ENCODE measurements around the gene VPS9D1.

Gene VPS9D1

GRCh38 chr16:89744813-89745212 lies 24.1 kb upstream of the VPS9D1 start:
- Histone ChIP-seq H3K4me3 (ENCODE audit: insufficient read depth, low read depth, low read length) (no peak overlapping the region), H3K9me3 (ENCODE audit: control insufficient read depth, low read length) (no peaks in the 10 kb centered on the region), H3K4me1 (ENCODE audit: control insufficient read depth, insufficient read depth, low read length) (no peaks in the 10 kb centered on the region), H3K27ac (ENCODE audit: insufficient read depth, low read depth, low read length, poor library complexity, severe bottlenecking) (no peak overlapping the region), H3K27me3 (ENCODE audit: control insufficient read depth, insufficient read depth, low read length, poor library complexity, severe bottlenecking) (no peaks in the 10 kb centered on the region), H3K36me3 (ENCODE audit: control insufficient read depth, insufficient read depth, low read length) (peaks cover 33% of the 10 kb centered on the region)
- 95% methylated on average over 16 of the region's 16 CpGs for WGBS, 2 experiments

GRCh38 chr16:89742948-89743347 lies 22.2 kb upstream of the VPS9D1 start:
- Histone ChIP-seq H3K27me3 (ENCODE audit: control insufficient read depth, insufficient read depth, low read length, poor library complexity, severe bottlenecking) (no peaks in the 10 kb centered on the region), H3K27ac (ENCODE audit: insufficient read depth, low read depth, low read length, poor library complexity, severe bottlenecking) (no peak overlapping the region), H3K9me3 (ENCODE audit: control insufficient read depth, low read length) (no peaks in the 10 kb centered on the region), H3K4me3 (ENCODE audit: insufficient read depth, low read depth, low read length) (no peak overlapping the region), H3K36me3 (ENCODE audit: control insufficient read depth, insufficient read depth, low read length) (peaks cover 48% of the 10 kb centered on the region), H3K4me1 (ENCODE audit: control insufficient read depth, insufficient read depth, low read length) (no peaks in the 10 kb centered on the region)
- WGBS, 2 experiments: 95 to 99% methylated on average over 4 of the region's 4 CpGs

- no peaks in the 10 kb centered on the region for H3K9me3 ChIP-seq (ENCODE audit: control insufficient read depth, low read length)
- H3K4me3 ChIP-seq (ENCODE audit: insufficient read depth, low read depth, low read length): no peak overlapping the region
- H3K27ac ChIP-seq (ENCODE audit: insufficient read depth, low read depth, low read length, poor library complexity, severe bottlenecking): no peak overlapping the region
- no peaks in the 10 kb centered on the region for H3K27me3 ChIP-seq (ENCODE audit: control insufficient read depth, insufficient read depth, low read length, poor library complexity, severe bottlenecking)
- 92 to 95% methylated on average over 11 of the region's 11 CpGs for WGBS, 2 experiments
- peaks cover 53% of the 10 kb centered on the region for H3K36me3 ChIP-seq (ENCODE audit: control insufficient read depth, insufficient read depth, low read length)
- H3K4me1 ChIP-seq (ENCODE audit: control insufficient read depth, insufficient read depth, low read length): no peaks in the 10 kb centered on the region
Observed at GRCh38 chr16:89741342-89742014, 20.8 kb upstream of the VPS9D1 start.

GRCh38 chr16:89739383-89739782 lies 18.7 kb upstream of the VPS9D1 start:
- Histone ChIP-seq H3K27ac (ENCODE audit: insufficient read depth, low read depth, low read length, poor library complexity, severe bottlenecking) (no peak overlapping the region), H3K36me3 (ENCODE audit: control insufficient read depth, insufficient read depth, low read length) (peaks cover 60% of the 10 kb centered on the region), H3K27me3 (ENCODE audit: control insufficient read depth, insufficient read depth, low read length, poor library complexity, severe bottlenecking) (no peaks in the 10 kb centered on the region), H3K4me1 (ENCODE audit: control insufficient read depth, insufficient read depth, low read length) (no peaks in the 10 kb centered on the region), H3K9me3 (ENCODE audit: control insufficient read depth, low read length) (no peaks in the 10 kb centered on the region), H3K4me3 (ENCODE audit: insufficient read depth, low read depth, low read length) (no peak overlapping the region)
- WGBS, 2 experiments: 94 to 96% methylated on average over 9 of the region's 9 CpGs

- Histone ChIP-seq H3K4me1 (ENCODE audit: control insufficient read depth, insufficient read depth, low read length) (no peaks in the 10 kb centered on the region), H3K36me3 (ENCODE audit: control insufficient read depth, insufficient read depth, low read length) (peaks cover 67% of the 10 kb centered on the region), H3K9me3 (ENCODE audit: control insufficient read depth, low read length) (no peaks in the 10 kb centered on the region), H3K27me3 (ENCODE audit: control insufficient read depth, insufficient read depth, low read length, poor library complexity, severe bottlenecking) (no peaks in the 10 kb centered on the region), H3K27ac (ENCODE audit: insufficient read depth, low read depth, low read length, poor library complexity, severe bottlenecking) (no peak overlapping the region), H3K4me3 (ENCODE audit: insufficient read depth, low read depth, low read length) (no peak overlapping the region)
- 93 to 94% methylated on average over 20 of the region's 20 CpGs for WGBS, 2 experiments
Observed at GRCh38 chr16:89738538-89739317, 18.0 kb upstream of the VPS9D1 start.

GRCh38 chr16:89738072-89738377 lies 17.3 kb upstream of the VPS9D1 start:
- H3K27ac ChIP-seq (ENCODE audit: insufficient read depth, low read depth, low read length, poor library complexity, severe bottlenecking): no peak overlapping the region
- no peaks in the 10 kb centered on the region for H3K9me3 ChIP-seq (ENCODE audit: control insufficient read depth, low read length)
- H3K36me3 ChIP-seq (ENCODE audit: control insufficient read depth, insufficient read depth, low read length): peaks cover 73% of the 10 kb centered on the region
- H3K4me3 ChIP-seq (ENCODE audit: insufficient read depth, low read depth, low read length): no peak overlapping the region
- 96 to 97% methylated on average over 14 of the region's 14 CpGs for WGBS, 2 experiments
- no peaks in the 10 kb centered on the region for H3K4me1 ChIP-seq (ENCODE audit: control insufficient read depth, insufficient read depth, low read length)
- no peaks in the 10 kb centered on the region for H3K27me3 ChIP-seq (ENCODE audit: control insufficient read depth, insufficient read depth, low read length, poor library complexity, severe bottlenecking)

GRCh38 chr16:89737341-89738071 lies 16.8 kb upstream of the VPS9D1 start:
- H3K4me3 ChIP-seq (ENCODE audit: insufficient read depth, low read depth, low read length): no peak overlapping the region
- no peaks in the 10 kb centered on the region for H3K4me1 ChIP-seq (ENCODE audit: control insufficient read depth, insufficient read depth, low read length)
- H3K27me3 ChIP-seq (ENCODE audit: control insufficient read depth, insufficient read depth, low read length, poor library complexity, severe bottlenecking): no peaks in the 10 kb centered on the region
- WGBS, 2 experiments: 92 to 97% methylated on average over 20 of the region's 20 CpGs
- no peak overlapping the region for H3K27ac ChIP-seq (ENCODE audit: insufficient read depth, low read depth, low read length, poor library complexity, severe bottlenecking)
- H3K36me3 ChIP-seq (ENCODE audit: control insufficient read depth, insufficient read depth, low read length): peaks cover 73% of the 10 kb centered on the region
- H3K9me3 ChIP-seq (ENCODE audit: control insufficient read depth, low read length): no peaks in the 10 kb centered on the region

- H3K4me3 ChIP-seq (ENCODE audit: insufficient read depth, low read depth, low read length): no peak overlapping the region
- no peaks in the 10 kb centered on the region for H3K4me1 ChIP-seq (ENCODE audit: control insufficient read depth, insufficient read depth, low read length)
- no peak overlapping the region for H3K27ac ChIP-seq (ENCODE audit: insufficient read depth, low read depth, low read length, poor library complexity, severe bottlenecking)
- H3K36me3 ChIP-seq (ENCODE audit: control insufficient read depth, insufficient read depth, low read length): peaks cover 68% of the 10 kb centered on the region
- no peaks in the 10 kb centered on the region for H3K9me3 ChIP-seq (ENCODE audit: control insufficient read depth, low read length)
- 93 to 96% methylated on average over 3 of the region's 3 CpGs for WGBS, 2 experiments
- H3K27me3 ChIP-seq (ENCODE audit: control insufficient read depth, insufficient read depth, low read length, poor library complexity, severe bottlenecking): no peaks in the 10 kb centered on the region
Observed at GRCh38 chr16:89736554-89736953, 15.9 kb upstream of the VPS9D1 start.

GRCh38 chr16:89733792-89734191 lies 13.1 kb upstream of the VPS9D1 start:
- H3K4me3 ChIP-seq (ENCODE audit: insufficient read depth, low read depth, low read length): no peak overlapping the region
- H3K4me1 ChIP-seq (ENCODE audit: control insufficient read depth, insufficient read depth, low read length): peaks cover 7% of the 10 kb centered on the region
- no peak overlapping the region for H3K27ac ChIP-seq (ENCODE audit: insufficient read depth, low read depth, low read length, poor library complexity, severe bottlenecking)
- no peaks in the 10 kb centered on the region for H3K27me3 ChIP-seq (ENCODE audit: control insufficient read depth, insufficient read depth, low read length, poor library complexity, severe bottlenecking)
- no peaks in the 10 kb centered on the region for H3K9me3 ChIP-seq (ENCODE audit: control insufficient read depth, low read length)
- 91% methylated on average over 21 of the region's 21 CpGs for WGBS, 2 experiments
- peaks cover 50% of the 10 kb centered on the region for H3K36me3 ChIP-seq (ENCODE audit: control insufficient read depth, insufficient read depth, low read length)

GRCh38 chr16:89733322-89733721 lies 12.6 kb upstream of the VPS9D1 start:
- peaks cover 46% of the 10 kb centered on the region for H3K36me3 ChIP-seq (ENCODE audit: control insufficient read depth, insufficient read depth, low read length)
- peaks cover 7% of the 10 kb centered on the region for H3K4me1 ChIP-seq (ENCODE audit: control insufficient read depth, insufficient read depth, low read length)
- H3K4me3 ChIP-seq (ENCODE audit: insufficient read depth, low read depth, low read length): no peak overlapping the region
- H3K9me3 ChIP-seq (ENCODE audit: control insufficient read depth, low read length): no peaks in the 10 kb centered on the region
- H3K27me3 ChIP-seq (ENCODE audit: control insufficient read depth, insufficient read depth, low read length, poor library complexity, severe bottlenecking): no peaks in the 10 kb centered on the region
- no peak overlapping the region for H3K27ac ChIP-seq (ENCODE audit: insufficient read depth, low read depth, low read length, poor library complexity, severe bottlenecking)
- WGBS, 2 experiments: 96% methylated on average over 17 of the region's 17 CpGs

Data from ectodermal cell (in vitro differentiated cells).